NCI-H1417 (cell line): ENCODE data around the gene HSPB6.
"Not testable (repeated sequence)": the region's sequence is repeated elsewhere in the genome, so short reads cannot be mapped to it uniquely, and the experiment has no call there.

ENCODE experiments used
- DNase-seq, 3 experiments: peaks; one replicate each; lab custom pipeline; 2025; lab: John Stamatoyannopoulos, UW

HSPB6 gene, protein sequence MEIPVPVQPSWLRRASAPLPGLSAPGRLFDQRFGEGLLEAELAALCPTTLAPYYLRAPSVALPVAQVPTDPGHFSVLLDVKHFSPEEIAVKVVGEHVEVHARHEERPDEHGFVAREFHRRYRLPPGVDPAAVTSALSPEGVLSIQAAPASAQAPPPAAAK

GRCh38 chr19:35756377-35757230 lies at the start of gene HSPB6:
Gene HSPB6 (minus strand): TSS chr19:35757029. CDS start chr19:35757008, 21 bp downstream.
- DNase-seq, result no peak

GRCh38 chr19:35806597-35806996 lies 49.8 kb upstream of the HSPB6 start:
- DNase-seq, result no peak

- peak in 2 of 3 experiments; percentile 26 to 58 for DNase-seq
Observed at GRCh38 chr19:35805526-35806102, 48.8 kb upstream of the HSPB6 start.

- no peak for DNase-seq
Observed at GRCh38 chr19:35801828-35802227, 45.0 kb upstream of the HSPB6 start.

DNA sequence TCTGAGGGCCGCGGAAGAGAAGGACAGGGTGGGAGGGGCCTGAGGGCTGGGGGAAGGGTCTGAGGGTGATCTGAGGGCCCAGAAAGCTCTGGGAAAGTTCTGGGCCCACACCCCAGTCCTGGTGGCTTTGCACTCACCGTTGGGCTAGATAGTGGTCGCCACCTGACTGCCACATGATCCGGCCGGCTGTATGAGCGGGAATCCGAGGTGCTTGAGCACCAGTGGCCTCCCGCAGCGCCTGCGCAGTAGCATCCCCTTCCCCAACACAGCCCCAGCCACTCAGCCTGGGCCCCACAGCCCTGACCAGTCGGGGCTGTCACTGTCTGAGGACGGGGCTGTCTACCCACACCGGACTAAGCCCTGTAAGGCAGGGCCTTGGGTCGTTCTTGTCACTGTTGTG lies 40.8 kb upstream of the HSPB6 start:
- DNase-seq, result no peak

DNA sequence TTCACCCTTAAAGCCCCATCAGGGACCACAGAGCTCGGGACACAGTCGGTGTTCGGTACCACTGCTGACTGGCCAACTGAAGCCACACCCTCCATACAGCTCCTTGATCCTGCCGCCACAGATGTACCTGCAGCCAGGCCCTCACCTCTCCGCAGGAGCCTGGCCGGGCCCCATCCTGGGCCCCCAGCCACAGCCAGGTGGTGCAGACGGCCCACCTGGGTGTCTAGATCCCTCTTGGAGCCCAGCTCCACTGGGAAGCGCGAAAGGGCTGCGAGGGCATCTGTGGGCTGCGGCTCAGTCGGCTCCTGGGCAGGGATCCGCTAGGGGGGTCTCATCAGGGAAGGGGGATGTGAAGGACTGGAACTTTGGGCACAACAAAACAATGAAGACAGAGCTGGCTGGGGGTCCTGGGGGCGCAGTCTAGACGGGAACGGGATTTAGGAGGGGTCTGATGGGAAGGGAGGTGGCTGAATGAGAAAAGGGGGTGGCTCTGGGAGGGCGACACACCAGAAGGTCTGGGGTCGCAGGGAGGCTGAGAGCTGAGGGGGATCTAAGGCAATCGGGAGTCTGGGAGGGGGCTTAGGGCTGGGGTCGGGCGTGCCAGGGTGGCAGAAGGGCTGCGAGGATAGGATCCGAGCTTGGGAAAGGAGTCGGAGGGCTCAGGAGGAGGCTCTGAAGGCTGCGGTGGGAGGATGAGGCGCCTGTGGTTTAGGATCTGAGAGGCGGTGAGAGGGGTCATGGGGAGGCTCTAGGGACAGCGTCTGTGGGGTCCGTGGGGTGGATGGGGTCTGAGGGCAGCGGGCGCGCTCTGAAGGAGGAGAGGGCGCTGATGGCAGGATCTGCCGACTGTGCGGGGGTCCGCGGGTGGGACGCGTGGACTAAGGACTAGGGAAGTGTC lies 40.1 kb upstream of the HSPB6 start:
- DNase-seq, result no peak

- not testable (repeated sequence) for DNase-seq
Observed at GRCh38 chr19:35795564-35795963, 38.7 kb upstream of the HSPB6 start.

DNA sequence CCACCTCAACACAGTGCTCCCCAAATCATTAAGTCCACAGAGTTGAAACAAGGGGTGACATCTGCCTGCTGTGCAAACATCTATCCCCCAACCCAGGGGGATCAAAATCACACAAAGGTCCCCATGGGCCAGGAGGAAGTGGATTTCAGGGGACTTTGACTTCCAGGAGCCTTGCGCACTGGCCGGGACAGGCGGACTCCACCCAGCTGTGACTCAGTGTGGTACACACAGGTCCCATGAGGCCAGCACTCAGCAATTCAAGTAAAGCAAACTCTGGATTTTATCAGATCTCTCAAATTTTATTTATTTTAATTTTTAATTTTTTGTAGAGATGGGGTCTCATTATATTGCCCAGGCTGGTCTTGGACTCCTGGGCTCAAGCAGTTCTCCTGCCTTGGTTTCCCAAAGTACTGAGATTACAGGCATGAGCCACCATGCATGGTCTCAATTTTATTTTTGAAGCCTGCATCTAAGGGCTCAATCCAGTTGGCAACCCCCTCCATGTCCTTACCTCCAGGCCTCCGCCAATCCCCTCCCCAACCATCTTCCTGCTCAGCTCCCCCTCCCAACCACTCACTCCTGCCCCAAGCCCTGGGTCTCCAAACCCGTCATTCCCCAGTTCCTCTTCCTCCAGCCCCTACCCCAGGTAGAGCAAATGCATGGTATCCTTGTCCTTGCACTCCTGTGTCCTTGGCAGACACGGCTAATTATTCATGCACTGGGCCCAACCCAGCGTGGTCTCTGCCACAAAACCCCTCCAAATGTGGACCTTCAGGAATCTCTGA lies 36.7 kb upstream of the HSPB6 start:
- no peak for DNase-seq

GRCh38 chr19:35792888-35793287 lies 36.1 kb upstream of the HSPB6 start:
- DNase-seq, result no peak

DNA sequence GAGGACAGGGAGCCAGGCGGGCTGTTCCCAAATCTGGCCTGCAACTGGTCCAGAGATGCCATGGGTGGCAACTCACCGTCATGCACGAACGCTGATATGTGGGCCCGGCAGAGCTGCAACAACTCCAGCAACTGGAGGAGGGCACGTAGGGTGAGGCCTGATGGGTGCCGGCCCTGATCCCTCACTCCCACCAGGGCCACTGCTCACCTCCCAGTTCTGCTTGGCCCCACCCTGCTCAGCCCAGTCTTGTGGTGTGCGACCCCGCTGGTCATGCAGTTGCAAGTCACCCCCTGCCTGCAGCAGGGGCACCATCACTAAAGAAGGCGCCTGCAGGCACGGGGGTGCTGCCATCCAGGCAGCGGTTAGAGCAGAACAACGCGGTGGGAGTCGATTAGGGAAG lies 35.5 kb upstream of the HSPB6 start:
- DNase-seq, result no peak

- no peak for DNase-seq
Observed at GRCh38 chr19:35791814-35792279, 35.0 kb upstream of the HSPB6 start.

- peak in 2 of 3 experiments; percentile 37 to 56 for DNase-seq
Observed at GRCh38 chr19:35790981-35791813, 34.4 kb upstream of the HSPB6 start.

GRCh38 chr19:35789978-35790944 lies 33.4 kb upstream of the HSPB6 start:
- DNase-seq, result no peak

DNA sequence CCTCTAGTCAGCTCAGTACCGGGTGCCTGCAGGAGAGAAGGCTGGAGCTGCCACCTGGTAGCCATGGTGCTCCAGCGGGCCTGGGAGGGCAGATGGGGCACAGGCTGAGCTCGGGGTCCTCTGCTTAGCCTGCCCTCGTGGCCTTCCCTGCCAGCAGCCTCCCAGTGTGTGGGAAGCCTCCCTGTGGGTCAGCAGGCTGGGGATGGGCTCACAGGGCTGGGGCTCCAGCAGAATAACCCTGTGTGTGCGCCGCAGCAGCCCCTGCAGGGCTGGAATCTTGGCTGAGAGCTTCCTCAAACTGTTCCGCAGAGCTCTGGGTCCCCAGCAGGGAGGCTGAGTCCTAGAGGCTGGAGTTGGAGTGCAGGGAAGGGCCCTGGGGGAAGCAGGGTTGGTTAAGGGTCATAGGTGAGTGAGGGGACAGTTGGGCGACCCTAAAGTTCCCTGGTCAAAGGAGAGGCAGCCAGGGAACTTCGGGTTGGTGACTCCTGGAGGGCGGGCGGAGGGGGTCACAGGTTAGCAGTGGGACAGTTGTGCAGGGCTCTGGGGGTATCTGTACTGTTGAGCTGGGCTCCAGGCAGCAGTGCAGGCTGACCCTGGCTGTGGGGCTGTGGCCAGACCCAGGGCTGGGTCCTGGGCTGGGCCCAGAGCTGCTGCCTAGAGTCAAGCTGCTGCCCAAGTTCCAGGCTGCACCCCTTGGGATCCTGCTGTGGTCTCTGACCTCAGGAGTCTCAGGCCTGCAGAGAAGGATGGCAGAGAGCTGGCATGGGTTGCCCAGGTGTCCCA lies 32.6 kb upstream of the HSPB6 start:
- no peak for DNase-seq

GRCh38 chr19:35788205-35788960 lies 31.6 kb upstream of the HSPB6 start:
- DNase-seq, result no peak

DNA sequence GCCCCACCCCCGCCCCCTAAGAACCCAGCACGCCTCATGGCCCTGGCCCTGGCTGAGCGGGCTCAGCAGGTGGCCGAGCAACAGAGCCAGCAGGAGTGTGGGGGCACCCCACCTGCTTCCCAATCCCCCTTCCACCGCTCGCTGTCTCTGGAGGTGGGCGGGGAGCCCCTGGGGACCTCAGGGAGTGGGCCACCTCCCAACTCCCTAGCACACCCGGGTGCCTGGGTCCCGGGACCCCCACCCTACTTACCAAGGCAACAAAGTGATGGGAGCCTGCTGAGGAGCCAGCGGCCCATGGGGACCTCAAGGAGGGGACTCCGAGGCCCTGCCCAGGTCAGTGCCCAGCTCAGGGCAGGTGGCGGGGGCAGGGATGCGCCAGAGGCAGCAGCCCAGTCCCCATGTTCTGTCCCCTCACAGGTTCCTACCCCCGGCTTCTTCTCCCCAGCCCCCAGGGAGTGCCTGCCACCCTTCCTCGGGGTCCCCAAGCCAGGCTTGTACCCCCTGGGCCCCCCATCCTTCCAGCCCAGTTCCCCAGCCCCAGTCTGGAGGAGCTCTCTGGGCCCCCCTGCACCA lies 30.5 kb upstream of the HSPB6 start:
- DNase-seq, result no peak
